OCI-LY7 (cell line): ENCODE measurements around the gene HMGCLL1. TPM values are rescaled to one million over a fixed set of nuclear protein-coding genes. Genes with fewer than 3 reads are reported as not detected.

Source experiments
- BruUV-seq: library from RNA; stranded (reverse); fragments of 400-500 nt; replicated peaks from 2 replicates; lab custom pipeline; 2021; lab: Mats Ljungman, UMichigan
- CTCF ChIA-PET: fragments of 300-600 bp; sonication (Branson Sonifier 250); formaldehyde crosslinking; loops from one replicate; lab custom pipeline; 2022; ENCODE audit warnings: antibody characterized with exemption; ENCODE audit not compliant: unreplicated experiment; lab: Charles Lee
- POLR2A ChIA-PET: fragments of 300-600 bp; sonication (Branson Sonifier 250); formaldehyde crosslinking; loops from one replicate; lab custom pipeline; 2022; ENCODE audit warnings: antibody characterized with exemption; lab: Charles Lee
- DNase-seq: peaks from one replicate; pipeline ENCODE4 v3.0.0-alpha.2; 2015; ENCODE audit warnings: low spot score
- H2AFZ ChIP-seq: fragments of 200-600 bp; sonication (generic), shearing (Covaris generic); 2 replicates; pipeline ENCODE4 v1.6.1; 2014; ENCODE audit warnings: mild to moderate bottlenecking, antibody characterized with exemption, low read length, moderate library complexity
- H3K27ac ChIP-seq: fragments of 200-600 bp; sonication (generic); 2 replicates; pipeline ENCODE4 v1.5.1; 2014; ENCODE audit warnings: mixed run types, low read depth, mild to moderate bottlenecking, moderate library complexity, low read length, inconsistent platforms; ENCODE audit not compliant: poor library complexity, severe bottlenecking
- H3K36me3 ChIP-seq: fragments of 200-600 bp; sonication (generic); 2 replicates; pipeline ENCODE4 v1.6.1; 2014; ENCODE audit warnings: mild to moderate bottlenecking, antibody characterized with exemption, low read length, moderate library complexity, mixed read lengths; ENCODE audit not compliant: insufficient read depth
- H3K4me1 ChIP-seq: fragments of 200-600 bp; sonication (generic); 2 replicates; pipeline ENCODE4 v1.5.1; 2014; ENCODE audit warnings: mild to moderate bottlenecking, low read length; ENCODE audit not compliant: insufficient read depth, poor library complexity, severe bottlenecking
- H3K4me2 ChIP-seq: fragments of 200-600 bp; sonication (generic); 2 replicates; pipeline ENCODE4 v1.6.1; 2014; ENCODE audit warnings: mild to moderate bottlenecking, low read length
- H3K4me3 ChIP-seq: fragments of 200-600 bp; sonication (generic); 2 replicates; pipeline ENCODE4 v1.5.1; 2014; ENCODE audit warnings: mild to moderate bottlenecking, low read depth, low read length; ENCODE audit not compliant: poor library complexity, severe bottlenecking
- H3K79me2 ChIP-seq: fragments of 200-600 bp; sonication (generic); 2 replicates; pipeline ENCODE4 v1.6.1; 2016; ENCODE audit warnings: low read depth, mild to moderate bottlenecking, low read length, moderate library complexity, mixed read lengths; ENCODE audit not compliant: insufficient read depth
- H3K9me2 ChIP-seq: fragments of 200-600 bp; sonication (generic); 2 replicates; pipeline ENCODE4 v1.6.1; 2016; ENCODE audit warnings: mild to moderate bottlenecking, low read length, mixed read lengths; ENCODE audit not compliant: insufficient read depth
- H3K9me3 ChIP-seq: fragments of 200-600 bp; sonication (generic); 2 replicates; pipeline ENCODE4 v1.6.1; 2014; ENCODE audit warnings: mild to moderate bottlenecking, mixed run types, low read length, mixed read lengths
- H4K20me1 ChIP-seq: fragments of 200-600 bp; sonication (generic); 2 replicates; pipeline ENCODE4 v1.6.1; 2014; ENCODE audit warnings: mild to moderate bottlenecking, antibody characterized with exemption, low read length, moderate library complexity, mixed read lengths; ENCODE audit not compliant: insufficient read depth
- EZH2phosphoT487 ChIP-seq: fragments of 200-600 bp; sonication (generic); IDR thresholded peaks from 2 replicates; pipeline ENCODE4 v1.6.1; 2018; ENCODE audit warnings: low read depth, borderline replicate concordance, mild to moderate bottlenecking, mixed run types, antibody characterized with exemption, low read length, moderate library complexity, mixed read lengths
- intact Hi-C: fragments of 100-400 bp; cut with micrococcal nuclease; formaldehyde crosslinking; loops from one replicate; pipeline ENCODE4 v1.10.0; 2022; ENCODE audit not compliant: unreplicated experiment
- total RNA-seq, 2 experiments: library from RNA; depleted of rRNA in 1 of 2; stranded (reverse); fragments of >200 nt in 1 of 2; shearing (Covaris generic) in 1 of 2; gene quantifications; 2 replicates each; pipeline ENCODE4 v1.2.3, GENCODE V29; 2014 to 2022
- TF ChIP-seq, protein P1 (sequence below): fragments of 200-600 bp; sonication (generic); conservative IDR thresholded peaks from 2 replicates; pipeline ENCODE4 v1.5.1; 2014; ENCODE audit warnings: mild to moderate bottlenecking, antibody characterized with exemption, low read length, moderate library complexity, mixed read lengths

Gene HMGCLL1
- total RNA-seq, 2 experiments from 2014 or later, result not detected

DNA sequence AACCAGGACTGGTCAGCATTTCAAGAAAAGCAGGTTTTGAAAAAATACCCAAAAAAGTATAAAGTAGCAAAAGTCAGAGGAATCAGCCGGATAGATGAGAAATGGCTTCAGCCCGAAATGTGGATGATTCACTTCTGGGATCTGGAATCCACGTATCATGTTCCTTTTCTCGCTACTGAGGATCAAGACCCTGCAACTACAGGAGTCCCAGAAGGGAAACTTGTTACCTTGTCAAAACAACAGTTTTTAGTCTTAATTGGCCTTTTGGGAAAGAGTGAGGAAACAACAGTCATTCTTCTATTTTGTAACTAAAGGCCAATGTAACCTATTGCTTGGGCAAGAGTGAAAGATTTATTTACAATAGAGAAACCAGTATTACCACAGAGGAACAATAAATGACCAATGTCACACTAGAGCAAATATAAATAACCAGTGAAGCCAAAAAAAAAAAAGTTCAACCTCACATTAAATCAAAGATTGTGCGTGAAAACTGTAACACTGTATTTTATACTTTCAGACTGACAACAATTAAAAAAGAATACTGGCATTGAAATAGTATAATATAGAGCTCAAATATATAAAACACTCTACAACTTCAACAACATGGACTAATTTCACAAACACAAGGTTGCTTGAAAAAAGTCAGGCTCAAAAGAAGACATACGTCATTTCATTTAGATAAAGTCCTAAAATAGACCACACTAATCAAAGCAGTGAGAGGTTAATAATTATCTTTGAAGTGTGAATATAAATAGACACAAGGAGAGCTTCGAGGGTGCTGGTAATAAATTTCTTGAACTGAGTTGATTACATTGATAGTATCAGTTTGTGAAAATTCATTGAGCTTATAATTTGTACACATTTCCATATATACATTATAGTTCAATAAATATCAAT is 135.5 kb downstream of the HMGCLL1 start:
- Histone ChIP-seq H3K9me3 (no peaks in the 10 kb centered on the region), H3K79me2 (no peaks in the 10 kb centered on the region), H2AFZ (no peak overlapping the region), H3K27ac (no peak overlapping the region), H3K4me3 (no peak overlapping the region), H3K9me2 (no peaks in the 10 kb centered on the region), H3K4me2 (no peak overlapping the region), H4K20me1 (no peaks in the 10 kb centered on the region; the same call in 1 of the 2 replicates), H3K4me1 (no peaks in the 10 kb centered on the region), H3K36me3 (no peaks in the 10 kb centered on the region)
- TF ChIP-seq EZH2phosphoT487, result no peak
- TF ChIP-seq, protein P1, sequence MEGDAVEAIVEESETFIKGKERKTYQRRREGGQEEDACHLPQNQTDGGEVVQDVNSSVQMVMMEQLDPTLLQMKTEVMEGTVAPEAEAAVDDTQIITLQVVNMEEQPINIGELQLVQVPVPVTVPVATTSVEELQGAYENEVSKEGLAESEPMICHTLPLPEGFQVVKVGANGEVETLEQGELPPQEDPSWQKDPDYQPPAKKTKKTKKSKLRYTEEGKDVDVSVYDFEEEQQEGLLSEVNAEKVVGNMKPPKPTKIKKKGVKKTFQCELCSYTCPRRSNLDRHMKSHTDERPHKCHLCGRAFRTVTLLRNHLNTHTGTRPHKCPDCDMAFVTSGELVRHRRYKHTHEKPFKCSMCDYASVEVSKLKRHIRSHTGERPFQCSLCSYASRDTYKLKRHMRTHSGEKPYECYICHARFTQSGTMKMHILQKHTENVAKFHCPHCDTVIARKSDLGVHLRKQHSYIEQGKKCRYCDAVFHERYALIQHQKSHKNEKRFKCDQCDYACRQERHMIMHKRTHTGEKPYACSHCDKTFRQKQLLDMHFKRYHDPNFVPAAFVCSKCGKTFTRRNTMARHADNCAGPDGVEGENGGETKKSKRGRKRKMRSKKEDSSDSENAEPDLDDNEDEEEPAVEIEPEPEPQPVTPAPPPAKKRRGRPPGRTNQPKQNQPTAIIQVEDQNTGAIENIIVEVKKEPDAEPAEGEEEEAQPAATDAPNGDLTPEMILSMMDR, result no peak
- DNase-seq, result no peak
- ChIA-PET CTCF (no interaction called here), POLR2A (interaction anchor here (0.5 kb wide), 1 partner anchor 151 kb away, joined by 3 read pairs; no protein-coding TSS in a partner anchor)
- intact Hi-C loops, result no loop called here
- no TSS peak for BruUV-seq

DNA sequence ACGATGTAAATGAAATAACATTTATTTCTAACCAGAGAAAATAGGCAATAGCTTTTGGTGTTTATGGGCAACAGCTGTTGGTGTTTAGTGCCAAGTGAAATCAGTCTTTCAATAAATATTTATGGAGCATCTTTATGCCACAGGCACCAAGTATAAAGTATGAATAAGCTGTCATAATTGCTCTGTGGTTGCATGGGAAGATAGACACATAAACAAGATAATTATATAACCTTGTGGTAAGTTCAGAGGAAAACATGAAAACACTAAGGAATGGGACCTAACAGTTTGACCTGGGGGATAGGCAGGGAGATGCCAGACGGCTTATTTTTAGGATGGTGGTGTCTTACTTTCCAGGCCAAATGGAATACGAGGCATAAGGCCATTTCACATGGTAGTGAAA is 140.8 kb downstream of the HMGCLL1 start:
- Histone ChIP-seq H3K27ac (no peak overlapping the region), H3K4me2 (no peak overlapping the region), H3K36me3 (no peaks in the 10 kb centered on the region), H4K20me1 (no peaks in the 10 kb centered on the region), H3K4me3 (no peak overlapping the region), H3K9me3 (no peaks in the 10 kb centered on the region), H2AFZ (no peak overlapping the region), H3K79me2 (no peaks in the 10 kb centered on the region), H3K9me2 (no peaks in the 10 kb centered on the region), H3K4me1 (no peaks in the 10 kb centered on the region)
- POLR2A ChIA-PET, result interaction anchor here (1.2 kb wide), 1 partner anchor 11 kb away, joined by 3 read pairs; no protein-coding TSS in a partner anchor
- TF ChIP-seq, protein P1, result no peak
- no peak for DNase-seq
- CTCF ChIA-PET, result no interaction called here
- intact Hi-C loops, result no loop called here
- no TSS peak for BruUV-seq

GRCh38 chr6:55437141-55437540 is 141.9 kb downstream of the HMGCLL1 start:
- H3K4me1 ChIP-seq, result no peaks in the 10 kb centered on the region
- no peak for TF ChIP-seq EZH2phosphoT487
- TF ChIP-seq, protein P1, result no peak
- no peaks in the 10 kb centered on the region for H3K36me3 ChIP-seq
- H3K4me2 ChIP-seq, result no peak overlapping the region
- intact Hi-C loops, result no loop called here
- CTCF ChIA-PET, result no interaction called here
- no TSS peak for BruUV-seq
- no peak overlapping the region for H3K27ac ChIP-seq
- no peaks in the 10 kb centered on the region for H3K9me2 ChIP-seq
- no peak for DNase-seq
- H4K20me1 ChIP-seq, result no peaks in the 10 kb centered on the region
- POLR2A ChIA-PET, result interaction anchor here (0.6 to 1.2 kb wide), 2 partner anchors 10 to 140 kb away, joined by 3 read pairs; no protein-coding TSS in a partner anchor
- no peak overlapping the region for H3K4me3 ChIP-seq
- H2AFZ ChIP-seq, result no peak overlapping the region
- H3K9me3 ChIP-seq, result no peaks in the 10 kb centered on the region
- H3K79me2 ChIP-seq, result no peaks in the 10 kb centered on the region
